Osteoblast (primary cell): ENCODE results near the gene TIMP4. TPM values are rescaled to one million over a fixed set of nuclear protein-coding genes. Genes with fewer than 3 reads are reported as not detected.

ENCODE experiments used
- DNase-seq: peaks from one replicate; pipeline ENCODE4 v3.0.0; 2011; ENCODE audit warnings: low spot score, mixed read lengths; ENCODE audit not compliant: insufficient read length; ENCODE audit errors: missing footprints
- H2AFZ ChIP-seq: 2 replicates; pipeline ENCODE4 v1.6.0; 2011; ENCODE audit warnings: mild to moderate bottlenecking, low read length
- H3K27ac ChIP-seq: 2 replicates; pipeline ENCODE4 v1.5.1; 2011; ENCODE audit warnings: mild to moderate bottlenecking, low read depth, low read length, moderate library complexity
- H3K27me3 ChIP-seq: 2 replicates; pipeline ENCODE4 v1.6.0; 2012; ENCODE audit warnings: mild to moderate bottlenecking, control low read depth, inconsistent platforms, low read length, moderate library complexity; ENCODE audit not compliant: insufficient read depth
- H3K36me3 ChIP-seq: 2 replicates; pipeline ENCODE4 v1.5.1; 2011; ENCODE audit warnings: mild to moderate bottlenecking, low read length, control low read depth, moderate library complexity; ENCODE audit not compliant: insufficient read depth
- H3K4me1 ChIP-seq: 2 replicates; pipeline ENCODE4 v1.5.1; 2011; ENCODE audit warnings: mild to moderate bottlenecking, low read length, control low read depth, moderate library complexity; ENCODE audit not compliant: insufficient read depth
- H3K4me2 ChIP-seq: 2 replicates; pipeline ENCODE4 v1.6.0; 2011; ENCODE audit warnings: mild to moderate bottlenecking, low read length; ENCODE audit not compliant: insufficient read depth
- H3K4me3 ChIP-seq: fragments of 200-600 bp; sonication (generic); 3 replicates; pipeline ENCODE4 v1.5.1; 2012; ENCODE audit warnings: mild to moderate bottlenecking, low read length, inconsistent platforms; ENCODE audit not compliant: insufficient read depth
- H3K79me2 ChIP-seq: 2 replicates; pipeline ENCODE4 v1.6.0; 2012; ENCODE audit warnings: mild to moderate bottlenecking, low read length, control low read depth, inconsistent platforms; ENCODE audit not compliant: insufficient read depth
- H3K9me3 ChIP-seq: 2 replicates; pipeline ENCODE4 v1.5.1; 2011; ENCODE audit warnings: low read depth, low read length, control low read depth
- H4K20me1 ChIP-seq: 2 replicates; pipeline ENCODE4 v1.6.0; 2012; ENCODE audit warnings: mild to moderate bottlenecking, low read length, control low read depth; ENCODE audit not compliant: insufficient read depth
- CTCF ChIP-seq: IDR thresholded peaks from 2 replicates; pipeline ENCODE4 v1.5.1; 2011; ENCODE audit warnings: mild to moderate bottlenecking, low read depth, low read length, moderate library complexity; ENCODE audit errors: extremely low read depth
- total RNA-seq: library from RNA; depleted of rRNA; stranded (reverse); fragments of >200 nt; gene quantifications from 2 replicates; pipeline ENCODE4 v1.2.3, GENCODE V29; 2012

The TIMP4 gene
- total RNA-seq, 1 donor: 3.3 TPM

GRCh38 chr3:12185172-12185710, 26.5 kb upstream of the TIMP4 start:
- no peak for TF ChIP-seq CTCF
- Histone ChIP-seq H3K27ac (no peak overlapping the region), H4K20me1 (no peaks in the 10 kb centered on the region), H3K4me3 (no peak overlapping the region), H3K4me1 (peaks cover 28% of the 10 kb centered on the region), H3K27me3 (no peaks in the 10 kb centered on the region), H3K4me2 (no peak overlapping the region), H3K9me3 (no peaks in the 10 kb centered on the region), H2AFZ (no peak overlapping the region), H3K36me3 (no peaks in the 10 kb centered on the region), H3K79me2 (no peaks in the 10 kb centered on the region)
- DNase-seq: no peak

GRCh38 chr3:12184541-12184940, 25.8 kb upstream of the TIMP4 start:
- Histone ChIP-seq H3K79me2 (no peaks in the 10 kb centered on the region), H2AFZ (no peak overlapping the region), H3K4me2 (no peak overlapping the region), H3K4me3 (no peak overlapping the region), H3K9me3 (no peaks in the 10 kb centered on the region), H4K20me1 (no peaks in the 10 kb centered on the region), H3K4me1 (peaks cover 32% of the 10 kb centered on the region), H3K27ac (no peak overlapping the region), H3K36me3 (no peaks in the 10 kb centered on the region), H3K27me3 (no peaks in the 10 kb centered on the region)
- TF ChIP-seq CTCF: no peak
- DNase-seq: no peak

GRCh38 chr3:12182687-12183441, 24.2 kb upstream of the TIMP4 start:
- Histone ChIP-seq H3K27me3 (no peaks in the 10 kb centered on the region), H3K79me2 (no peaks in the 10 kb centered on the region), H3K4me1 (peaks cover 38% of the 10 kb centered on the region), H3K4me2 (no peak overlapping the region), H3K27ac (no peak overlapping the region), H2AFZ (no peak overlapping the region), H3K9me3 (no peaks in the 10 kb centered on the region), H3K4me3 (no peak overlapping the region), H3K36me3 (no peaks in the 10 kb centered on the region), H4K20me1 (no peaks in the 10 kb centered on the region)
- DNase-seq: no peak
- no peak for TF ChIP-seq CTCF

GRCh38 chr3:12181806-12182205, 23.1 kb upstream of the TIMP4 start:
- Histone ChIP-seq H2AFZ (no peak overlapping the region), H3K4me3 (no peak overlapping the region), H3K36me3 (no peaks in the 10 kb centered on the region), H3K4me2 (no peak overlapping the region), H3K27me3 (no peaks in the 10 kb centered on the region), H3K27ac (no peak overlapping the region), H3K4me1 (peaks cover 33% of the 10 kb centered on the region), H3K79me2 (no peaks in the 10 kb centered on the region), H3K9me3 (no peaks in the 10 kb centered on the region), H4K20me1 (peaks cover 3% of the 10 kb centered on the region)
- TF ChIP-seq CTCF: no peak
- peak; percentile 65 for DNase-seq
